ENCODE data around the gene WDCP.

DNA sequence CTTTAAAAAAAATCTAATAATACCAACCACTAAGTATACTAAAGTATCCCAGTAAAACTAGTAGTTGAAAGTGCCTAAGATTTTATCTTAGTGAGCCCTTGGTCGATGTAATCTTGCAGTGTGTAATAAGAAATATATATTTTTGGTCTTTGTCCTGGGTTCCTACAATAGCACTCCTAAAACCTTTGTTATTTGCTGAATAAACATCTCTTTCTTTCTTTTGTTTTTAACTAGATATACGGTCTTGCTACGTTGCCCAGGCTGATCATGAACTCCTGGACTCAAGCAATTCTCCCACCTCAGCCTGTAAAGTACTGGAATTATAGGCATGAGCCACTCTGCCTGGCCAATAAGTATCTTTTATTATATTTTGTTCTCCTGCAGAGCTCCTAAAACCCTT, 39.8 kb upstream of the WDCP start:
- TF ChIP-seq, protein P1, sequence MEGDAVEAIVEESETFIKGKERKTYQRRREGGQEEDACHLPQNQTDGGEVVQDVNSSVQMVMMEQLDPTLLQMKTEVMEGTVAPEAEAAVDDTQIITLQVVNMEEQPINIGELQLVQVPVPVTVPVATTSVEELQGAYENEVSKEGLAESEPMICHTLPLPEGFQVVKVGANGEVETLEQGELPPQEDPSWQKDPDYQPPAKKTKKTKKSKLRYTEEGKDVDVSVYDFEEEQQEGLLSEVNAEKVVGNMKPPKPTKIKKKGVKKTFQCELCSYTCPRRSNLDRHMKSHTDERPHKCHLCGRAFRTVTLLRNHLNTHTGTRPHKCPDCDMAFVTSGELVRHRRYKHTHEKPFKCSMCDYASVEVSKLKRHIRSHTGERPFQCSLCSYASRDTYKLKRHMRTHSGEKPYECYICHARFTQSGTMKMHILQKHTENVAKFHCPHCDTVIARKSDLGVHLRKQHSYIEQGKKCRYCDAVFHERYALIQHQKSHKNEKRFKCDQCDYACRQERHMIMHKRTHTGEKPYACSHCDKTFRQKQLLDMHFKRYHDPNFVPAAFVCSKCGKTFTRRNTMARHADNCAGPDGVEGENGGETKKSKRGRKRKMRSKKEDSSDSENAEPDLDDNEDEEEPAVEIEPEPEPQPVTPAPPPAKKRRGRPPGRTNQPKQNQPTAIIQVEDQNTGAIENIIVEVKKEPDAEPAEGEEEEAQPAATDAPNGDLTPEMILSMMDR (conservative IDR thresholded peaks at IDR 0.05 in 1 of 2, IDR thresholded peaks at IDR 0.05 in 1 of 2; ENCODE audit: extremely low read depth in 1 of 2, insufficient read depth in 1 of 2, low read depth in 1 of 2, low read length in 2 of 2), result no peak
- no peak for TF ChIP-seq EZH2 (IDR thresholded peaks at IDR 0.05; ENCODE audit: borderline replicate concordance, low read length)

Measured in mammary epithelial cell (primary cell).